Neural crest cell (in vitro differentiated cells): ENCODE data around the gene RUSC1. TPM values are rescaled to one million over a fixed set of nuclear protein-coding genes. Genes with fewer than 3 reads are reported as not detected.

Source experiments
- DNase-seq: peaks from one replicate; pipeline ENCODE4 v3.0.0; 2021; ENCODE audit warnings: low read depth, mixed read lengths, low spot score
- H3K27ac Mint-ChIP-seq: one replicate; pipeline ENCODE4 v1.8.0; 2021; ENCODE audit warnings: mild to moderate bottlenecking, mixed read lengths; ENCODE audit not compliant: unreplicated experiment
- H3K27me3 Mint-ChIP-seq: 2 replicates; pipeline ENCODE4 v1.8.0; 2021; ENCODE audit warnings: low read depth, mild to moderate bottlenecking, mixed read lengths
- H3K36me3 Mint-ChIP-seq: 2 replicates; pipeline ENCODE4 v1.8.0; 2021; ENCODE audit warnings: low read depth, mild to moderate bottlenecking, mixed read lengths
- H3K4me1 Mint-ChIP-seq: 2 replicates; pipeline ENCODE4 v1.8.0; 2021; ENCODE audit warnings: mixed read lengths
- H3K4me3 Mint-ChIP-seq: one replicate; pipeline ENCODE4 v1.8.0; 2021; ENCODE audit warnings: mild to moderate bottlenecking, mixed read lengths
- H3K9me3 Mint-ChIP-seq: 2 replicates; pipeline ENCODE4 v1.8.0; 2021; ENCODE audit warnings: mixed read lengths
- CTCF ChIP-seq: fragments of 200-600 bp; sonication (generic); conservative IDR thresholded peaks from 2 replicates; pipeline ENCODE4 v1.5.0; 2021; ENCODE audit warnings: antibody characterized with exemption, mild to moderate bottlenecking
- microRNA-seq: library from miRNA; unstranded; fragments of <30 nt; microRNA quantifications from one replicate; pipeline ENCODE4, GENCODE V29; 2020
- total RNA-seq: library from RNA; stranded (reverse); gene quantifications from 2 replicates; pipeline ENCODE4 v1.2.1, GENCODE V29; 2021

RUSC1 gene
- total RNA-seq, 1 donor from 2014 or later, result 56.6 TPM

GRCh38 chr1:155379631-155380090 is 59.0 kb downstream of the RUSC1 start:
- Mint-ChIP-seq H3K27ac (no peak overlapping the region), H3K9me3 (no peaks in the 10 kb centered on the region), H3K36me3 (peaks cover 14% of the 10 kb centered on the region), H3K4me1 (no peaks in the 10 kb centered on the region), H3K4me3 (no peak overlapping the region), H3K27me3 (no peaks in the 10 kb centered on the region)
- TF ChIP-seq CTCF, result no peak
- DNase-seq, result no peak

Small RNA genes within 50 kb of the gene (microRNA-seq; reads per million reads assigned to microRNA genes)
- not detected for gene MIR555

Other genes starting within 250 kb of the RUSC1 start
- gene EFNA3, start 242.1 kb upstream of the RUSC1 start, total RNA-seq, result 5.6 and 6.6 TPM in 2 replicates
- gene EFNA1, start 193.0 kb upstream of the RUSC1 start, total RNA-seq, result 0.50 and 0.77 TPM in 2 replicates
- gene SLC50A1, start 185.0 kb upstream of the RUSC1 start, total RNA-seq, result 23.2 and 25.1 TPM in 2 replicates
- gene DPM3, start 180.4 kb upstream of the RUSC1 start, total RNA-seq, result 77.7 and 80.0 TPM in 2 replicates
- gene KRTCAP2, start 147.6 kb upstream of the RUSC1 start, total RNA-seq, result 125 and 152 TPM in 2 replicates
- 9.8 and 10.0 TPM in 2 replicates for gene TRIM46, start 147.0 kb upstream of the RUSC1 start, total RNA-seq
- 21.4 TPM in 2 replicates for gene THBS3, start 113.0 kb upstream of the RUSC1 start, total RNA-seq
- 36.0 and 38.3 TPM in 2 replicates for gene MTX1, start 112.2 kb upstream of the RUSC1 start, total RNA-seq
- gene ENTREP3, start 65.4 kb upstream of the RUSC1 start, total RNA-seq, result 93.1 and 94.3 TPM in 2 replicates
- gene SCAMP3, start 58.5 kb upstream of the RUSC1 start, total RNA-seq, result 68.9 and 75.3 TPM in 2 replicates
- gene CLK2, start 47.4 kb upstream of the RUSC1 start, total RNA-seq, result 101 and 104 TPM in 2 replicates
- 20.8 and 22.4 TPM in 2 replicates for gene HCN3, start 43.4 kb upstream of the RUSC1 start, total RNA-seq
- gene PKLR, start 19.5 kb upstream of the RUSC1 start, total RNA-seq, result not detected in 2 replicates
- 665 and 693 TPM in 2 replicates for gene FDPS, start 12.0 kb upstream of the RUSC1 start, total RNA-seq
- gene ASH1L, start 241.9 kb downstream of the RUSC1 start, total RNA-seq, result 35.4 and 37.0 TPM in 2 replicates